Thoracic aorta (tissue), 2 donors: Measurements from ENCODE around the gene DOCK3. TPM values are rescaled to one million over a fixed set of nuclear protein-coding genes. Genes with fewer than 3 reads are reported as not detected.
"Not testable (repeated sequence)": the region's sequence is repeated elsewhere in the genome, so short reads cannot be mapped to it uniquely, and the experiment has no call there.

Source experiments
- ATAC-seq: fragments of 150-250 bp; one replicate; pipeline ENCODE4 v1.8.0; 2017; ENCODE audit warnings: low read depth; ENCODE audit not compliant: insufficient number of reproducible peaks, low FRiP score
- DNase-seq: peaks from one replicate; pipeline ENCODE4 v3.0.0-alpha.2; 2020; ENCODE audit warnings: low spot score
- H3K27ac ChIP-seq, 2 donors: fragments of 200-600 bp; sonication (generic); 1 replicate in 1 of 2; 2 replicates in 1 of 2; pipeline ENCODE4 v1.5.1; 2016; ENCODE audit warnings: mild to moderate bottlenecking in 2 of 2, moderate library complexity in 2 of 2
- H3K27me3 ChIP-seq: fragments of 200-600 bp; sonication (generic); replicated peaks from 2 replicates; pipeline ENCODE4 v1.6.0; 2016; ENCODE audit warnings: mild to moderate bottlenecking; ENCODE audit not compliant: insufficient read depth
- H3K36me3 ChIP-seq: fragments of 200-600 bp; sonication (generic); one replicate; pipeline ENCODE4 v1.5.1; 2016
- H3K4me1 ChIP-seq, 2 donors: fragments of 200-600 bp; sonication (generic); 1 replicate in 1 of 2; 2 replicates in 1 of 2; pipeline versions ENCODE4 v1.5.1 to v1.6.0; 2016; ENCODE audit warnings: low read depth in 2 of 2, mild to moderate bottlenecking in 1 of 2; ENCODE audit not compliant: control insufficient read depth in 1 of 2
- H3K4me3 ChIP-seq: fragments of 200-600 bp; sonication (generic); 2 replicates; pipeline ENCODE4 v1.5.1; 2016; ENCODE audit warnings: mild to moderate bottlenecking
- H3K9me3 ChIP-seq: fragments of 200-600 bp; sonication (generic); 2 replicates; pipeline ENCODE4 v1.5.1; 2016
- total RNA-seq, 2 donors: library from RNA; depleted of rRNA; stranded (reverse); fragments of >200 nt; gene quantifications; one replicate each; pipeline versions ENCODE4 v1.1.0 to v1.2.3, GENCODE V29; 2016
- TF ChIP-seq, protein P1 (sequence below): fragments of 200-600 bp; sonication (generic); IDR thresholded peaks from one replicate; pipeline ENCODE4 v1.5.1; 2019; ENCODE audit warnings: antibody characterized with exemption

Gene DOCK3
- total RNA-seq, 2 donors from 2014 or later: 0.14 to 0.71 TPM

DNA sequence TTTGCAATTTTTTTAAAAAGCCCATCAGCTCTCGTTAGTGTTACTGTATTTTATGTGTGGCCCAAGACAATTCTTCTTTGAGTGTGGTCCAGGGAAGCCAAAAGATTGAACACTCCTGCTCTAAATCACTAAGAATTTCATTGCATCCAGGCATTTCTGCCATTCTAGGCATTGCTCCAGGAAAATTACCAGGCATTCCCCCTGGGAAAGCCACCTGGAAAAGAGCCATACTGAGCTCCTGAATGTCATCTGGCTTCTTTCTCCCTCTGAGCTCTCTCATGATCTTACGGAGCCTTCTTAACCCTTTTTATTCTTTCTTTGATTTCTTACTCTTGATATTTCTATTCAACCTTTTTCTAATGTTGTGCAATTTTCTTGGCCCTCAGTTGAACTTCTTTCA, 202.2 kb downstream of the DOCK3 start:
- Histone ChIP-seq H3K27ac (no peak overlapping the region), H3K27me3 (no peaks in the 10 kb centered on the region), H3K36me3 (no peaks in the 10 kb centered on the region), H3K9me3 (no peaks in the 10 kb centered on the region), H3K4me3 (no peak overlapping the region), H3K4me1 (no peaks in the 10 kb centered on the region)
- TF ChIP-seq, protein P1, sequence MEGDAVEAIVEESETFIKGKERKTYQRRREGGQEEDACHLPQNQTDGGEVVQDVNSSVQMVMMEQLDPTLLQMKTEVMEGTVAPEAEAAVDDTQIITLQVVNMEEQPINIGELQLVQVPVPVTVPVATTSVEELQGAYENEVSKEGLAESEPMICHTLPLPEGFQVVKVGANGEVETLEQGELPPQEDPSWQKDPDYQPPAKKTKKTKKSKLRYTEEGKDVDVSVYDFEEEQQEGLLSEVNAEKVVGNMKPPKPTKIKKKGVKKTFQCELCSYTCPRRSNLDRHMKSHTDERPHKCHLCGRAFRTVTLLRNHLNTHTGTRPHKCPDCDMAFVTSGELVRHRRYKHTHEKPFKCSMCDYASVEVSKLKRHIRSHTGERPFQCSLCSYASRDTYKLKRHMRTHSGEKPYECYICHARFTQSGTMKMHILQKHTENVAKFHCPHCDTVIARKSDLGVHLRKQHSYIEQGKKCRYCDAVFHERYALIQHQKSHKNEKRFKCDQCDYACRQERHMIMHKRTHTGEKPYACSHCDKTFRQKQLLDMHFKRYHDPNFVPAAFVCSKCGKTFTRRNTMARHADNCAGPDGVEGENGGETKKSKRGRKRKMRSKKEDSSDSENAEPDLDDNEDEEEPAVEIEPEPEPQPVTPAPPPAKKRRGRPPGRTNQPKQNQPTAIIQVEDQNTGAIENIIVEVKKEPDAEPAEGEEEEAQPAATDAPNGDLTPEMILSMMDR: no peak
- ATAC-seq (no peak), DNase-seq (no peak)

- not testable (repeated sequence) for H3K4me1 ChIP-seq
These were observed 208.0 kb downstream of the DOCK3 start for GRCh38 chr3:50882733-50883132.

GRCh38 chr3:50883755-50884154, 209.0 kb downstream of the DOCK3 start:
- H3K4me3 ChIP-seq: no peak overlapping the region
- DNase-seq (no peak), ATAC-seq (no peak)
- no peaks in the 10 kb centered on the region for H3K36me3 ChIP-seq
- no peaks in the 10 kb centered on the region for H3K4me1 ChIP-seq
- H3K27me3 ChIP-seq: no peaks in the 10 kb centered on the region
- TF ChIP-seq, protein P1: no peak
- no peaks in the 10 kb centered on the region for H3K9me3 ChIP-seq
- no peak overlapping the region for H3K27ac ChIP-seq

More at GRCh38 chr3:50882733-50883132, 208.0 kb downstream of the DOCK3 start:
- H3K36me3 ChIP-seq, DNase-seq, H3K4me3 ChIP-seq, H3K27me3 ChIP-seq, H3K9me3 ChIP-seq, H3K27ac ChIP-seq, ATAC-seq: not testable (repeated sequence)

- TF ChIP-seq, protein P1: no peak
- no peak overlapping the region for H3K27ac ChIP-seq
- no peaks in the 10 kb centered on the region for H3K4me1 ChIP-seq
- no peak overlapping the region for H3K4me3 ChIP-seq
- no peaks in the 10 kb centered on the region for H3K36me3 ChIP-seq
- DNase-seq: no peak
- ATAC-seq: no peak
- H3K27me3 ChIP-seq: no peaks in the 10 kb centered on the region
- no peaks in the 10 kb centered on the region for H3K9me3 ChIP-seq
These were observed 210.5 kb downstream of the DOCK3 start for GRCh38 chr3:50885070-50885850.

DNA sequence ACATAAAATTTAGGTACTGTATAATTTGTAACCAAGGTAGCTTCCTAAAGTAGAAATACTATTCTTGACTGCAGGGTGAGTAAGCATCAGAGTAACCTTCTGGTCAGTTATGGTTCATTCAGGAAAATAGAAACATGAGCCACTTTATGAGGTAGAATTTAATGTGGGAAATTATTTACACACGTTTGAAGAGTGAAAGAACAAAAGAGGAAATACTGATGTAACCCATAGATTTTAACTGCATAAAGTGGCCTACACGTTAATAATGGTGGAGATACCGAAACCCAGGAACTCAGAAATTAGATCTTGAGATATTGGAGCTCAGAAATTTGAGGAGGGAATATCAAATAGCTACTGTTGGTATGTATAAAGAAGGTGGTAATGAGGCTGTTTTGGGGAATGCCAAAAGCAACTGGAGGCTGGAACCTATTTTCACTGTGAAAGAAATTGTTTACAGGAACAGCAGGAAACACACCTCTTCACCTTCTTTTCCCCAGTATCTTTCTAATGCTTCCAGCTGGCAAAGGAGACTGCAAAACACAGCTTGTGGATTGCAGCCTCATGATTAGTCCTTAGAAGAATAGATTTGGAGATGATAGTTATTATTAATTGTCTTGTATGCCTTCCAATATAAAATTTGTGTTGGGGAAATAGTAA, 216.1 kb downstream of the DOCK3 start:
- ATAC-seq: no peak
- Histone ChIP-seq H3K9me3 (peaks cover 3% of the 10 kb centered on the region), H3K4me3 (no peak overlapping the region), H3K27ac (no peak overlapping the region), H3K36me3 (no peaks in the 10 kb centered on the region), H3K27me3 (no peaks in the 10 kb centered on the region), H3K4me1 (no peaks in the 10 kb centered on the region)
- DNase-seq: no peak
- TF ChIP-seq, protein P1: no peak

DNA sequence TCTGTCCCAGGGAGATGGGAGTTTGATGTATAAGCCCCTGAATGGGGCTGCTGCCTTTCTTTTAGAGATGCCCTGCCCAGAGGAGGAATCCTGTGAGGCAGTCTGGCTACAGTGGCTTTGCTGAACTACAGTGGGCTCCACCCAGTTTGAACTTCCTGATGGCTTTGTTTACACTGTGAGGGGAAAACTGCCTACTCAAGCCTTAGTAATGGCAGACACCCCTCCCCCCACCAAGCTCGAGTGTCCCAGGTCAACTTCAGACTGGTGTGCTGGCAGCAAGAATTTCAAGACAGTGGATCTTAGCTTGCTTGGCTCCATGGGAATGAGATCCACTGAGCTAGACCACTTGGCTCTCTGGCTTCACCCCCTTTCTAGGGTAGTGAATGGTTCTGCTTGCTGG, 226.4 kb downstream of the DOCK3 start:
- H3K36me3 ChIP-seq, H3K4me3 ChIP-seq, H3K27me3 ChIP-seq, H3K27ac ChIP-seq, ATAC-seq, H3K4me1 ChIP-seq, DNase-seq, H3K9me3 ChIP-seq: not testable (repeated sequence)
